Neuronal stem cell (in vitro differentiated cells): ENCODE data around the gene HILPDA.
"Not testable (repeated sequence)": the region's sequence is repeated elsewhere in the genome, so short reads cannot be mapped to it uniquely, and the experiment has no call there.

Source experiments
- DNase-seq: peaks from one replicate; pipeline ENCODE4 v3.0.0-alpha.2; 2013; ENCODE audit warnings: low spot score
- H2AFZ ChIP-seq: one replicate; pipeline ENCODE4 v1.6.1; 2013; ENCODE audit warnings: mild to moderate bottlenecking, low read length, inconsistent platforms
- H2AK5ac ChIP-seq: 2 replicates; pipeline ENCODE4 v1.6.1; 2013; ENCODE audit warnings: low read depth, mild to moderate bottlenecking, inconsistent platforms, low read length, moderate library complexity, mixed read lengths
- H2BK120ac ChIP-seq: 2 replicates; pipeline ENCODE4 v1.6.1; 2013; ENCODE audit warnings: low read depth, mild to moderate bottlenecking, inconsistent platforms, low read length, moderate library complexity, mixed read lengths
- H2BK12ac ChIP-seq: one replicate; pipeline ENCODE4 v1.6.1; 2013; ENCODE audit warnings: low read length, inconsistent platforms
- H2BK15ac ChIP-seq: 2 replicates; pipeline ENCODE4 v1.6.1; 2013; ENCODE audit warnings: mild to moderate bottlenecking, low read length, inconsistent platforms, mixed read lengths
- H2BK5ac ChIP-seq: one replicate; pipeline ENCODE4 v1.6.1; 2013; ENCODE audit warnings: inconsistent platforms, mild to moderate bottlenecking, low read length, moderate library complexity
- H3K14ac ChIP-seq: one replicate; pipeline ENCODE4 v1.6.1; 2013; ENCODE audit warnings: low read length, inconsistent platforms
- H3K18ac ChIP-seq: 2 replicates; pipeline ENCODE4 v1.6.1; 2013; ENCODE audit warnings: low read length, inconsistent platforms
- H3K23ac ChIP-seq: 2 replicates; pipeline ENCODE4 v1.6.1; 2013; ENCODE audit warnings: low read depth, mild to moderate bottlenecking, mixed read lengths, low read length, inconsistent platforms; ENCODE audit not compliant: poor library complexity
- H3K27ac ChIP-seq: replicated peaks from 3 replicates; pipeline ENCODE4 v1.5.1; 2013; ENCODE audit warnings: low read length, inconsistent platforms
- H3K27me3 ChIP-seq, 3 experiments: 2 replicates each; pipeline ENCODE4 v1.6.1; 2013; ENCODE audit warnings: low read length in 3 of 3, mild to moderate bottlenecking in 2 of 3, inconsistent platforms in 1 of 3, low read depth in 1 of 3, mixed read lengths in 1 of 3, moderate library complexity in 1 of 3; ENCODE audit not compliant: control insufficient read depth in 3 of 3, insufficient read depth in 3 of 3
- H3K36me3 ChIP-seq, 2 donors: replicated peaks in 1 of 2; 2 replicates each; pipeline ENCODE4 v1.6.1; 2013; ENCODE audit warnings: low read length in 2 of 2; ENCODE audit not compliant: control insufficient read depth in 2 of 2, insufficient read depth in 2 of 2
- H3K4ac ChIP-seq: 2 replicates; pipeline ENCODE4 v1.6.1; 2013; ENCODE audit warnings: inconsistent platforms, mild to moderate bottlenecking, low read length, moderate library complexity
- H3K4me1 ChIP-seq, 2 donors: 1 replicate in 1 of 2; 2 replicates in 1 of 2; pipeline ENCODE4 v1.6.1; 2013; ENCODE audit warnings: low read length in 2 of 2, low read depth in 1 of 2; ENCODE audit not compliant: control insufficient read depth in 2 of 2, insufficient read depth in 1 of 2
- H3K4me2 ChIP-seq: one replicate; pipeline ENCODE4 v1.6.1; 2013; ENCODE audit warnings: mild to moderate bottlenecking, low read length, inconsistent platforms; ENCODE audit not compliant: insufficient read depth, poor library complexity, severe bottlenecking
- H3K4me3 ChIP-seq, 2 donors: 2 replicates each; pipeline ENCODE4 v1.5.1; 2013; ENCODE audit warnings: low read length in 2 of 2, mild to moderate bottlenecking in 2 of 2, inconsistent platforms in 1 of 2, moderate library complexity in 1 of 2
- H3K79me1 ChIP-seq: one replicate; pipeline ENCODE4 v1.6.1; 2013; ENCODE audit warnings: low read depth, mild to moderate bottlenecking, inconsistent platforms, low read length, moderate library complexity
- H3K9ac ChIP-seq: one replicate; pipeline ENCODE4 v1.6.1; 2013; ENCODE audit warnings: mild to moderate bottlenecking, low read depth, low read length, inconsistent platforms; ENCODE audit not compliant: poor library complexity
- H3K9me3 ChIP-seq, 2 donors: replicated peaks in 1 of 2; 2 replicates each; pipeline versions ENCODE3 to v1.6.1; 2013; ENCODE audit warnings: low read length in 2 of 2, mild to moderate bottlenecking in 2 of 2, inconsistent platforms in 1 of 2, low read depth in 1 of 2, mixed read lengths in 1 of 2, moderate library complexity in 1 of 2; ENCODE audit not compliant: control insufficient read depth in 2 of 2, insufficient read depth in 1 of 2
- H4K8ac ChIP-seq: one replicate; pipeline ENCODE4 v1.6.1; 2013; ENCODE audit warnings: low read depth, mild to moderate bottlenecking, inconsistent platforms, low read length, moderate library complexity
- H4K91ac ChIP-seq: one replicate; pipeline ENCODE4 v1.6.1; 2013; ENCODE audit warnings: low read length, low read depth, mild to moderate bottlenecking, inconsistent platforms; ENCODE audit not compliant: poor library complexity
- WGBS, 2 donors: extraction: QIAGEN DNeasy Blood & Tissue Kit; methylation state at CpG; one replicate each; pipeline ENCODE4 v1.1.7; 2013; ENCODE audit warnings: missing lambda C conversion rate in 2 of 2, mixed read lengths in 1 of 2; ENCODE audit not compliant: insufficient read length in 2 of 2, insufficient replicate concordance in 1 of 2; ENCODE audit errors: extremely low coverage in 2 of 2; 5-methylcytosine and 5-hydroxymethylcytosine counted together

Gene HILPDA

GRCh38 chr7:128456255-128456725, 612 bp downstream of the HILPDA start:
- WGBS, 2 donors, result no CpG with 5 or more reads among the region's 5 CpGs
- Histone ChIP-seq H3K4ac (peak overlapping the region; percentile 4), H3K27ac (peak overlapping the region; percentile 84)

GRCh38 chr7:128457385-128457784, 1.7 kb downstream of the HILPDA start:
- H3K27me3 ChIP-seq, DNase-seq, H3K4me2 ChIP-seq, H2BK12ac ChIP-seq, H2BK15ac ChIP-seq, H3K4ac ChIP-seq, H4K8ac ChIP-seq, H3K79me1 ChIP-seq, H3K23ac ChIP-seq, H4K91ac ChIP-seq, H3K9me3 ChIP-seq, H2AFZ ChIP-seq, H3K14ac ChIP-seq, H2BK120ac ChIP-seq, H3K18ac ChIP-seq, H2BK5ac ChIP-seq, H3K27ac ChIP-seq, H2AK5ac ChIP-seq, H3K9ac ChIP-seq: not testable (repeated sequence)
- Histone ChIP-seq H3K4me1 (peaks cover 16 to 20% of the 10 kb centered on the region in 2 donors), H3K36me3 (peaks cover 4 to 27% of the 10 kb centered on the region in 2 donors), H3K4me3 (peak overlapping the region; percentile 38 to 76)
- no CpG with 5 or more reads among the region's 6 CpGs for WGBS, 2 donors

More at GRCh38 chr7:128456255-128456725, 612 bp downstream of the HILPDA start:
- peak overlapping the region; percentile 97 for H3K18ac ChIP-seq
- H4K91ac ChIP-seq, result peak overlapping the region; percentile 85
- no peak overlapping the region for H2BK15ac ChIP-seq
- no peak for DNase-seq
- H2BK5ac ChIP-seq, result no peak overlapping the region
- H2BK120ac ChIP-seq, result no peak overlapping the region
- peaks cover 4 to 27% of the 10 kb centered on the region in 2 donors for H3K36me3 ChIP-seq
- no peak overlapping the region for H2BK12ac ChIP-seq
- H3K4me2 ChIP-seq, result peak overlapping the region; percentile 77
- no peaks in the 10 kb centered on the region for H3K9me3 ChIP-seq
- peak overlapping the region; percentile 76 to 98 for H3K4me3 ChIP-seq
- H2AK5ac ChIP-seq, result peak overlapping the region; percentile 49
- H3K27me3 ChIP-seq, result no peaks in the 10 kb centered on the region
- H3K14ac ChIP-seq, result peak overlapping the region; percentile 85
- H3K4me1 ChIP-seq, result peaks cover 16 to 20% of the 10 kb centered on the region in 2 donors
- peak overlapping the region; percentile 93 for H3K23ac ChIP-seq
- H3K79me1 ChIP-seq, result no peaks in the 10 kb centered on the region
- no peak overlapping the region for H4K8ac ChIP-seq
- peak overlapping the region; percentile 88 for H2AFZ ChIP-seq
- H3K9ac ChIP-seq, result peak overlapping the region; percentile 98

GRCh38 chr7:128458956-128459355, 3.3 kb downstream of the HILPDA start:
- DNase-seq, result no peak
- H2BK15ac ChIP-seq, result no peak overlapping the region
- H2AFZ ChIP-seq, result no peak overlapping the region
- H4K91ac ChIP-seq, result no peak overlapping the region
- H3K18ac ChIP-seq, result no peak overlapping the region
- H3K9ac ChIP-seq, result no peak overlapping the region
- H3K4me2 ChIP-seq, result no peak overlapping the region
- H3K27ac ChIP-seq, result no peak overlapping the region
- no peak overlapping the region for H2BK120ac ChIP-seq
- H4K8ac ChIP-seq, result no peak overlapping the region
- no CpG with 5 or more reads among the region's 3 CpGs for WGBS, 2 donors
- no peak overlapping the region for H2BK5ac ChIP-seq
- H3K14ac ChIP-seq, result no peak overlapping the region
- peaks cover 6 to 33% of the 10 kb centered on the region in 2 donors for H3K36me3 ChIP-seq
- H2BK12ac ChIP-seq, result no peak overlapping the region
- no peak overlapping the region for H3K23ac ChIP-seq
- no peak overlapping the region for H2AK5ac ChIP-seq
- H3K9me3 ChIP-seq, result peaks cover 2 to 8% of the 10 kb centered on the region in 2 donors
- H3K4me1 ChIP-seq, result peaks cover 16 to 20% of the 10 kb centered on the region in 2 donors
- H3K4me3 ChIP-seq, result no peak overlapping the region
- no peaks in the 10 kb centered on the region for H3K27me3 ChIP-seq
- no peak overlapping the region for H3K4ac ChIP-seq
- peaks cover 1% of the 10 kb centered on the region for H3K79me1 ChIP-seq

- H2AFZ ChIP-seq, result no peak overlapping the region
- no peak overlapping the region for H2BK5ac ChIP-seq
- H3K14ac ChIP-seq, result no peak overlapping the region
- no peak overlapping the region for H3K9ac ChIP-seq
- no peak overlapping the region for H2BK12ac ChIP-seq
- no peak overlapping the region for H3K23ac ChIP-seq
- no peak overlapping the region for H2BK120ac ChIP-seq
- no peak overlapping the region for H3K4ac ChIP-seq
- peaks cover 2 to 8% of the 10 kb centered on the region in 2 donors for H3K9me3 ChIP-seq
- no peak overlapping the region for H2AK5ac ChIP-seq
- no CpG with 5 or more reads among the region's 5 CpGs for WGBS, 2 donors
- H2BK15ac ChIP-seq, result no peak overlapping the region
- peaks cover 13 to 18% of the 10 kb centered on the region in 2 donors for H3K4me1 ChIP-seq
- peaks cover 6 to 36% of the 10 kb centered on the region in 2 donors for H3K36me3 ChIP-seq
- no peak overlapping the region for H3K18ac ChIP-seq
- no peak overlapping the region for H3K4me2 ChIP-seq
- DNase-seq, result peak; percentile 59
- H3K79me1 ChIP-seq, result peaks cover 1% of the 10 kb centered on the region
- H3K4me3 ChIP-seq, result no peak overlapping the region
- no peak overlapping the region for H4K91ac ChIP-seq
- no peak overlapping the region for H3K27ac ChIP-seq
- H4K8ac ChIP-seq, result no peak overlapping the region
- no peaks in the 10 kb centered on the region for H3K27me3 ChIP-seq
Observed at GRCh38 chr7:128459394-128459878, 3.8 kb downstream of the HILPDA start.
